Parathyroid adenoma (tissue), 2 donors: Measurements from ENCODE around the gene PIF1.

Experiments
- H2AFZ ChIP-seq: fragments of 300-600 bp; sonication (generic); one replicate; pipeline ENCODE4 v1.7.0; 2017; ENCODE audit warnings: antibody characterized with exemption, mild to moderate bottlenecking
- H3K27ac ChIP-seq: fragments of 300-600 bp; sonication (generic); one replicate; pipeline ENCODE4 v1.7.0; 2017
- H3K27me3 ChIP-seq: fragments of 300-600 bp; sonication (generic); one replicate; pipeline ENCODE4 v1.7.0; 2017; ENCODE audit warnings: low read length; ENCODE audit not compliant: control insufficient read depth, insufficient read depth
- H3K36me3 ChIP-seq: fragments of 300-600 bp; sonication (generic); one replicate; pipeline ENCODE4 v1.7.0; 2017; ENCODE audit warnings: low read length; ENCODE audit not compliant: control insufficient read depth, insufficient read depth
- H3K4me1 ChIP-seq: fragments of 300-600 bp; sonication (generic); one replicate; pipeline ENCODE4 v1.7.0; 2017; ENCODE audit warnings: control low read depth
- H3K4me2 ChIP-seq: fragments of 300-600 bp; sonication (generic); one replicate; pipeline ENCODE4 v1.7.0; 2017; ENCODE audit warnings: low read length
- H3K4me3 ChIP-seq: fragments of 300-600 bp; sonication (generic); one replicate; pipeline ENCODE4 v1.7.0; 2017; ENCODE audit warnings: low read depth, low read length
- H3K79me2 ChIP-seq: fragments of 300-600 bp; sonication (generic); one replicate; pipeline ENCODE4 v1.7.0; 2017; ENCODE audit warnings: control low read depth
- H3K9ac ChIP-seq: fragments of 300-600 bp; sonication (generic); one replicate; pipeline ENCODE4 v1.7.0; 2017; ENCODE audit warnings: mild to moderate bottlenecking
- H3K9me3 ChIP-seq: fragments of 300-600 bp; sonication (generic); one replicate; pipeline ENCODE4 v1.7.0; 2017; ENCODE audit warnings: low read length; ENCODE audit not compliant: control insufficient read depth
- TF ChIP-seq, protein P1 (sequence below): fragments of 300-600 bp; sonication (generic); IDR thresholded peaks from one replicate; pipeline ENCODE4 v1.7.0; 2017; ENCODE audit warnings: antibody characterized with exemption, mild to moderate bottlenecking
- donor health status: primary hyperparathyroidism.

The PIF1 gene

DNA sequence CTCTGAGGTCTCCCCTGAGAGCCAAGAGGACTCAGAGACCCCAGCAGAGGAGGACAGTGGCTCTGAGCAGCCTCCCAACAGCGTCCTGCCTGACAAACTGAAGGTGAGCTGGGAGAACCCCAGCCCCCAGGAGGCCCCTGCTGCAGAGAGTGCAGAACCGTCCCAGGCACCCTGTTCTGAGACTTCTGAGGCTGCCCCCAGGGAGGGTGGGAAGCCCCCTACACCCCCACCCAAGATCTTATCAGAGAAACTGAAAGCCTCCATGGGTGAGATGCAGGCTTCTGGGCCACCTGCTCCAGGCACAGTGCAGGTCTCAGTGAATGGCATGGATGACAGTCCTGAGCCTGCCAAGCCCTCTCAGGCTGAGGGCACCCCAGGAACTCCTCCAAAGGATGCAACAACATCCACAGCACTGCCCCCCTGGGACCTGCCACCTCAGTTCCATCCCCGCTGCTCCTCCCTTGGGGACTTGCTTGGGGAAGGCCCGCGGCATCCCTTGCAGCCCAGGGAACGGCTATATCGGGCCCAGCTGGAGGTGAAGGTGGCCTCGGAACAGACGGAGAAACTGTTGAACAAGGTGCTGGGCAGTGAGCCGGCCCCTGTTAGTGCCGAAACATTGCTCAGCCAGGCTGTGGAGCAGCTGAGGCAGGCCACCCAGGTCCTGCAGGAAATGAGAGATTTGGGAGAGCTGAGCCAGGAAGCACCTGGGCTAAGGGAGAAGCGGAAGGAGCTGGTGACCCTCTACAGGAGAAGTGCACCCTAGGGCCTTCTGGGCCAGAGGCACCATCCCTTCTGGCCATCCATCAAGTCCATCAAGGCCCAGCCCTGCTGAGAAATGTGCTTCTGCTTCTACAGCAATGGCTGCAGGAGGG, 39.9 kb upstream of the PIF1 start:
- H3K9me3 ChIP-seq, result no peaks in the 10 kb centered on the region
- TF ChIP-seq, protein P1, sequence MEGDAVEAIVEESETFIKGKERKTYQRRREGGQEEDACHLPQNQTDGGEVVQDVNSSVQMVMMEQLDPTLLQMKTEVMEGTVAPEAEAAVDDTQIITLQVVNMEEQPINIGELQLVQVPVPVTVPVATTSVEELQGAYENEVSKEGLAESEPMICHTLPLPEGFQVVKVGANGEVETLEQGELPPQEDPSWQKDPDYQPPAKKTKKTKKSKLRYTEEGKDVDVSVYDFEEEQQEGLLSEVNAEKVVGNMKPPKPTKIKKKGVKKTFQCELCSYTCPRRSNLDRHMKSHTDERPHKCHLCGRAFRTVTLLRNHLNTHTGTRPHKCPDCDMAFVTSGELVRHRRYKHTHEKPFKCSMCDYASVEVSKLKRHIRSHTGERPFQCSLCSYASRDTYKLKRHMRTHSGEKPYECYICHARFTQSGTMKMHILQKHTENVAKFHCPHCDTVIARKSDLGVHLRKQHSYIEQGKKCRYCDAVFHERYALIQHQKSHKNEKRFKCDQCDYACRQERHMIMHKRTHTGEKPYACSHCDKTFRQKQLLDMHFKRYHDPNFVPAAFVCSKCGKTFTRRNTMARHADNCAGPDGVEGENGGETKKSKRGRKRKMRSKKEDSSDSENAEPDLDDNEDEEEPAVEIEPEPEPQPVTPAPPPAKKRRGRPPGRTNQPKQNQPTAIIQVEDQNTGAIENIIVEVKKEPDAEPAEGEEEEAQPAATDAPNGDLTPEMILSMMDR, result no peak
- H3K4me2 ChIP-seq, result no peak overlapping the region
- no peak overlapping the region for H3K27ac ChIP-seq
- peaks cover 4% of the 10 kb centered on the region for H3K79me2 ChIP-seq
- no peaks in the 10 kb centered on the region for H3K27me3 ChIP-seq
- no peak overlapping the region for H3K4me3 ChIP-seq
- H3K4me1 ChIP-seq, result no peaks in the 10 kb centered on the region
- H3K36me3 ChIP-seq, result no peaks in the 10 kb centered on the region
- no peak overlapping the region for H3K9ac ChIP-seq
- H2AFZ ChIP-seq, result no peak overlapping the region

GRCh38 chr15:64864068-64864467, 38.6 kb upstream of the PIF1 start:
- H3K9me3 ChIP-seq, result no peaks in the 10 kb centered on the region
- H3K9ac ChIP-seq, result no peak overlapping the region

GRCh38 chr15:64862408-64862807, 37.0 kb upstream of the PIF1 start:
- H3K36me3 ChIP-seq, result no peaks in the 10 kb centered on the region
- TF ChIP-seq, protein P1, result no peak
- H3K9me3 ChIP-seq, result no peaks in the 10 kb centered on the region
- H3K79me2 ChIP-seq, result peaks cover 4% of the 10 kb centered on the region
- H3K9ac ChIP-seq, result no peak overlapping the region
- H3K27ac ChIP-seq, result no peak overlapping the region
- H3K27me3 ChIP-seq, result no peaks in the 10 kb centered on the region
- H3K4me3 ChIP-seq, result no peak overlapping the region
- peaks cover 9% of the 10 kb centered on the region for H3K4me1 ChIP-seq
- H3K4me2 ChIP-seq, result no peak overlapping the region
- no peak overlapping the region for H2AFZ ChIP-seq

More at GRCh38 chr15:64864068-64864467, 38.6 kb upstream of the PIF1 start:
- TF ChIP-seq, protein P1, result no peak
- no peak overlapping the region for H2AFZ ChIP-seq
- H3K79me2 ChIP-seq, result peaks cover 4% of the 10 kb centered on the region
- no peak overlapping the region for H3K27ac ChIP-seq
- H3K36me3 ChIP-seq, result no peaks in the 10 kb centered on the region
- H3K4me3 ChIP-seq, result no peak overlapping the region
- H3K4me2 ChIP-seq, result no peak overlapping the region
- no peaks in the 10 kb centered on the region for H3K27me3 ChIP-seq
- H3K4me1 ChIP-seq, result no peaks in the 10 kb centered on the region

GRCh38 chr15:64861960-64862359, 36.5 kb upstream of the PIF1 start:
- Histone ChIP-seq H3K4me1 (peaks cover 13% of the 10 kb centered on the region), H2AFZ (no peak overlapping the region), H3K79me2 (peaks cover 4% of the 10 kb centered on the region), H3K27me3 (no peaks in the 10 kb centered on the region), H3K4me3 (no peak overlapping the region), H3K36me3 (no peaks in the 10 kb centered on the region), H3K9me3 (no peaks in the 10 kb centered on the region), H3K27ac (no peak overlapping the region), H3K4me2 (no peak overlapping the region), H3K9ac (no peak overlapping the region)
- TF ChIP-seq, protein P1, result no peak

GRCh38 chr15:64861331-64861730, 35.9 kb upstream of the PIF1 start:
- H3K9ac ChIP-seq, result no peak overlapping the region
- H3K4me1 ChIP-seq, result peaks cover 18% of the 10 kb centered on the region
- TF ChIP-seq, protein P1, result no peak
- H3K4me2 ChIP-seq, result no peak overlapping the region
- no peaks in the 10 kb centered on the region for H3K36me3 ChIP-seq
- peaks cover 4% of the 10 kb centered on the region for H3K79me2 ChIP-seq
- no peak overlapping the region for H3K4me3 ChIP-seq
- no peaks in the 10 kb centered on the region for H3K27me3 ChIP-seq
- no peaks in the 10 kb centered on the region for H3K9me3 ChIP-seq
- no peak overlapping the region for H2AFZ ChIP-seq
- no peak overlapping the region for H3K27ac ChIP-seq
